AG09309 (cell line): ENCODE data around the gene BTN3A1.
"Not testable (repeated sequence)": the region's sequence is repeated elsewhere in the genome, so short reads cannot be mapped to it uniquely, and the experiment has no call there.

ENCODE experiments used
- DNase-seq: peaks from one replicate; pipeline ENCODE4 v3.0.0-alpha.2; 2010; ENCODE audit warnings: low read depth
- H3K4me3 ChIP-seq: 2 replicates; pipeline ENCODE4 v1.5.1; 2011; ENCODE audit warnings: mild to moderate bottlenecking, low read depth, low read length, moderate library complexity; ENCODE audit not compliant: control insufficient read depth
- CTCF ChIP-seq: IDR thresholded peaks from 2 replicates; pipeline ENCODE4 v1.5.1; 2011; ENCODE audit warnings: mild to moderate bottlenecking, low read depth, low read length, inconsistent platforms; ENCODE audit not compliant: insufficient read depth, control insufficient read depth; ENCODE audit errors: missing control alignments

The BTN3A1 gene

GRCh38 chr6:26412954-26413353 lies 10.9 kb downstream of the BTN3A1 start:
- no peak overlapping the region for H3K4me3 ChIP-seq

GRCh38 chr6:26414281-26414680 lies 12.2 kb downstream of the BTN3A1 start:
- no peak for TF ChIP-seq CTCF

More at GRCh38 chr6:26412954-26413353, 10.9 kb downstream of the BTN3A1 start:
- no peak for DNase-seq
- no peak for TF ChIP-seq CTCF

GRCh38 chr6:26415036-26415614 lies 13.1 kb downstream of the BTN3A1 start:
- no peak for DNase-seq
- TF ChIP-seq CTCF: no peak
- H3K4me3 ChIP-seq: no peak overlapping the region

More at GRCh38 chr6:26414281-26414680, 12.2 kb downstream of the BTN3A1 start:
- DNase-seq: no peak
- H3K4me3 ChIP-seq: no peak overlapping the region

- TF ChIP-seq CTCF: no peak
- no peak overlapping the region for H3K4me3 ChIP-seq
- DNase-seq: no peak
These were observed 13.7 kb downstream of the BTN3A1 start for GRCh38 chr6:26415791-26416190.

GRCh38 chr6:26416288-26416687 lies 14.2 kb downstream of the BTN3A1 start:
- DNase-seq: no peak
- no peak overlapping the region for H3K4me3 ChIP-seq
- no peak for TF ChIP-seq CTCF

- not testable (repeated sequence) for DNase-seq, H3K4me3 ChIP-seq
These were observed 16.0 kb downstream of the BTN3A1 start for GRCh38 chr6:26418077-26418476.

- not testable (repeated sequence) for DNase-seq, H3K4me3 ChIP-seq
These were observed 16.7 kb downstream of the BTN3A1 start for GRCh38 chr6:26418795-26419194.

- H3K4me3 ChIP-seq: peak overlapping the region; percentile 16
- peak; percentile 43 for TF ChIP-seq CTCF
- no peak for DNase-seq
These were observed 18.7 kb downstream of the BTN3A1 start for GRCh38 chr6:26420688-26421171.
